ENCODE data around the gene IRAK2. TPM values are rescaled to one million over a fixed set of nuclear protein-coding genes. Genes with fewer than 3 reads are reported as not detected.

Gene IRAK2
- total and polyA plus RNA-seq, 2 of the 8 experiments (the other 6 are each of a cell fraction or from before 2014, with no cell fraction given), result 1.5 TPM

DNA sequence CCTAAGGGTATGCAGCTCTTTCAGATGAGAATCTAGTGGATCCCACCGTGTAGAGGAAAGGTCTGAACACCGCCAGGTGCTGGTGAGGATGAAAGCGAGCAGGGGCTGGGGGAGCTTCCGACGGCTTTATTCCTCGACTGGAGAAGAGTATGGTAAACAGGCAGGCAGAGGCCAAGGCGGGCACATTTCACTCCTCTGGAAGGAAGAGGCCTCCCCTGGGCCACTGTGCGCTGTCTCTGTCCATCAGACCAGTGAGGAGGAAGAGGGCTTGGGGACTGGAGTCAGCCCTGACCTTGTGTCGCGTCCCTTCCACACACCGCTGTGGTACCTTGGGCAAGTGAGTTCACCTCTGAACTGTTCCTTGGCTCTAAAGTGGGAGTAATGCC, 123.8 kb downstream of the IRAK2 start (continued):
- TF ChIP-seq MAFK (IDR thresholded peaks at IDR 0.05; ENCODE audit: low read depth, low read length), result no peak
- TF ChIP-seq SIRT6 (IDR thresholded peaks at IDR 0.05; ENCODE audit: low read length), result no peak
- no peak for TF ChIP-seq NRF1 (IDR thresholded peaks at IDR 0.05; ENCODE audit: low read depth, low read length)
- no peak for TF ChIP-seq YY1 (IDR thresholded peaks at IDR 0.05; ENCODE audit: low read depth, low read length)
- no peak for TF ChIP-seq ASH2L (IDR thresholded peaks at IDR 0.05; ENCODE audit: low read length)

Data from H1 (cell line).